ENCODE measurements around the gene TMEM247. TPM values are rescaled to one million over a fixed set of nuclear protein-coding genes. Genes with fewer than 3 reads are reported as not detected.

TMEM247 gene
- total and polyA plus RNA-seq, 2 of the 8 experiments (the other 6 are each of a cell fraction or from before 2014, with no cell fraction given): not detected

DNA sequence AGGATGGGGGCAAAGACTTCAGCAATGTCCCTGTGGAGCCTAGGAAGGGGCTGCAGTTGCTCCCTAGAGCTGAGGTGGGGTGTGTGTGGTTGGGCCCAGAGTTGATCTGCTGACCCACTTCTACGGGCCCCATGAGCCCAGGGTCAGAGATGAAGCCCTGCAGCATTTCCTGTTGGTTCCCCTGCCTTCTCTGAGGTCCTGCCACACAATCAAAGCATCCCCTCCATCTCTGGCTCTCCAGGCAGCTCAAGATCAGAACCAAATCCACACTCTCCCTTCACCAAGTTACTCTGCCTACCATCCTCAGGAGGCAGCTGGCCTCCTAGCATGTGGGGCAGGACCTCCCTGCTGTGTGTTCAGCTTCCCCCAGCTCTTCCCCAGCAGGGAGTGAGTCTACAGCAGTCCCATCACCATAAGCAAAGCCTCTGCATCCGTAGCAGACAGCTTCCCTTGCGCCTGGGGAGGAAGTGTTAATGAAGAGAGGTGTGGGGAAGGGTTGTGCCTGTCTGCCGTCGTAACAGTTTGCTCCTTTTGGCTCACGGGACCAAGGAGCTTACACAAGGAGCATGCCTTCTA, 26.9 kb downstream of the TMEM247 start:
- Histone ChIP-seq H3K4me1 (replicated peaks in 1 of 4; ENCODE audit: control insufficient read depth in 3 of 4, insufficient read depth in 4 of 4, low read length in 3 of 4) (peaks cover 0 to 7% (median 4%) of the 10 kb centered on the region in 4 experiments; a peak in 3 of 7 replicates), H3K14ac (ENCODE audit: insufficient read length) (no peak overlapping the region), H3K79me2 (ENCODE audit: control insufficient read depth in 1 of 2, insufficient read depth in 2 of 2, low read length in 2 of 2) (no peaks in the 10 kb centered on the region), H3K27me3 (replicated peaks in 1 of 4; ENCODE audit: control insufficient read depth in 3 of 4, extremely low read depth in 1 of 4, insufficient read depth in 3 of 4, low read length in 3 of 4) (no peaks in the 10 kb centered on the region), H2BK120ac (replicated peaks; ENCODE audit: low read depth, low read length) (no peak overlapping the region), H4K91ac (replicated peaks; ENCODE audit: insufficient read length, low read length) (no peak overlapping the region), H3K4me2 (ENCODE audit: insufficient read depth in 1 of 2, low read depth in 2 of 2, low read length in 2 of 2) (no peak overlapping the region), H2BK5ac (ENCODE audit: low read depth, low read length) (peak overlapping the region; percentile 19; the same call in 1 of the 2 replicates), H2AFZ (ENCODE audit: low read length) (no peak overlapping the region), H3K9ac (replicated peaks in 1 of 4; ENCODE audit: extremely low read depth in 1 of 4, low read depth in 3 of 4, low read length in 3 of 4) (no peak overlapping the region), H3K36me3 (ENCODE audit: control insufficient read depth in 2 of 4, insufficient read depth in 4 of 4, low read length in 3 of 4) (no peaks in the 10 kb centered on the region), H3K56ac (replicated peaks; ENCODE audit: insufficient read length, low read depth, low read length) (no peak overlapping the region), H3K18ac (ENCODE audit: extremely low read depth, low read length) (peak overlapping the region; percentile 28; the same call in 1 of the 2 replicates), H4K5ac (ENCODE audit: insufficient read length, low read depth, low read length) (no peak overlapping the region), H4K20me1 (replicated peaks in 1 of 2; ENCODE audit: control insufficient read depth in 1 of 2, insufficient read depth in 2 of 2, low read length in 2 of 2) (no peaks in the 10 kb centered on the region), H3K4ac (replicated peaks; ENCODE audit: insufficient read length, low read depth, low read length) (no peak overlapping the region), H3K23ac (ENCODE audit: insufficient read length) (no peak overlapping the region), H2BK20ac (ENCODE audit: low read length) (no peak overlapping the region), H3K27ac (ENCODE audit: low read depth, low read length) (no peak overlapping the region), H3K23me2 (ENCODE audit: low read depth, low read length) (no peaks in the 10 kb centered on the region), H2BK12ac (ENCODE audit: low read depth, low read length) (peak overlapping the region; percentile 13; the same call in 1 of the 2 replicates), H3K4me3 (ENCODE audit: extremely low read depth in 1 of 4, insufficient read depth in 2 of 4, low read depth in 3 of 4, low read length in 4 of 4) (no peak overlapping the region), H4K8ac (ENCODE audit: extremely low read depth, insufficient read depth, low read length) (no peak overlapping the region; the same call in none of the 2 replicates), H2AK5ac (ENCODE audit: low read depth, low read length) (no peak overlapping the region), H3K9me3 (ENCODE audit: insufficient read depth in 2 of 2, low read depth in 1 of 2, low read length in 1 of 2) (no peaks in the 10 kb centered on the region), H3K79me1 (ENCODE audit: low read depth, low read length) (no peaks in the 10 kb centered on the region), H2BK15ac (ENCODE audit: low read length) (0 out of 2 replicates have a peak overlapping the region, but pooled peaks have one; percentile 40)
- ChIA-PET POLR2A (ENCODE audit: partially characterized antibody) (no interaction called here), CTCF (ENCODE audit: partially characterized antibody) (interaction anchor here (1.4 kb wide), 1 partner anchor 17 kb away, joined by 9 read pairs; no protein-coding TSS in a partner anchor)
- WGBS, 2 experiments (ENCODE audit: extremely low coverage in 1 of 2, insufficient coverage in 1 of 2, insufficient read length in 1 of 2, insufficient replicate concordance in 2 of 2, low coverage in 1 of 2, low lambda C conversion rate in 2 of 2, missing lambda C conversion rate in 1 of 2): 75% methylated on average over 6 of the region's 6 CpGs; no CpG with 5 or more reads in 1 of the 2 experiments
- FAIRE-seq (no peak), DNase-seq (ENCODE audit: low read depth in 1 of 2, low spot score in 2 of 2) (peak in 1 of 2 experiments; percentile 36)
- TF ChIP-seq RNF2 (IDR thresholded peaks at IDR 0.05; ENCODE audit: borderline replicate concordance, low read depth, low read length, missing control alignments, poor library complexity, severe bottlenecking): no peak
- TF ChIP-seq SRF (IDR thresholded peaks at IDR 0.05; ENCODE audit: low read depth, low read length): no peak
- no peak for TF ChIP-seq POLR2AphosphoS5 (IDR thresholded peaks at IDR 0.05; ENCODE audit: low read depth, low read length)
- no peak for TF ChIP-seq YY1 (IDR thresholded peaks at IDR 0.05; ENCODE audit: low read depth, low read length)
- no peak for TF ChIP-seq SIX5 (IDR thresholded peaks at IDR 0.05; ENCODE audit: low read depth, low read length)
- no peak for TF ChIP-seq CEBPB (IDR thresholded peaks at IDR 0.05; ENCODE audit: low read depth, low read length)
- TF ChIP-seq EP300 (IDR thresholded peaks at IDR 0.05; ENCODE audit: borderline replicate concordance in 1 of 2, low read depth in 2 of 2, low read length in 2 of 2): no peak
- no peak for TF ChIP-seq FOSL1 (IDR thresholded peaks at IDR 0.05; ENCODE audit: insufficient read depth, low read depth, low read length)
- no peak for TF ChIP-seq ZNF274 (IDR thresholded peaks at IDR 0.05; ENCODE audit: borderline replicate concordance, extremely low read depth, low read length)
- no peak for TF ChIP-seq TBP (IDR thresholded peaks at IDR 0.05; ENCODE audit: low read depth, low read length)
- TF ChIP-seq TAF7 (optimal IDR thresholded peaks at IDR 0.05; ENCODE audit: borderline replicate concordance, low read depth, low read length): no peak
- TF ChIP-seq SP4 (IDR thresholded peaks at IDR 0.05; ENCODE audit: low read length): no peak
- no peak for TF ChIP-seq RAD21 (IDR thresholded peaks at IDR 0.05 in 1 of 2, conservative IDR thresholded peaks at IDR 0.05 in 1 of 2; ENCODE audit: low read depth in 2 of 2, low read length in 2 of 2)

Data from H1 (cell line).